ENCODE data around the gene MYLK3.

MYLK3 gene

GRCh38 chr16:46700048-46700447 lies 48.1 kb downstream of the MYLK3 start:
- Histone ChIP-seq H3K27me3 (ENCODE audit: control insufficient read depth, insufficient read depth, low read length) (no peaks in the 10 kb centered on the region), H3K4me3 (ENCODE audit: low read length) (no peak overlapping the region), H3K9me3 (ENCODE audit: control insufficient read depth, low read depth, low read length) (no peaks in the 10 kb centered on the region), H3K27ac (ENCODE audit: low read length) (no peak overlapping the region), H3K4me1 (ENCODE audit: control insufficient read depth, low read depth, low read length) (no peaks in the 10 kb centered on the region), H3K36me3 (ENCODE audit: control insufficient read depth, low read depth, low read length) (peaks cover 44% of the 10 kb centered on the region), H3K9ac (ENCODE audit: low read length) (no peak overlapping the region)

- H3K4me3 ChIP-seq (ENCODE audit: low read length), result no peak overlapping the region
- no peaks in the 10 kb centered on the region for H3K4me1 ChIP-seq (ENCODE audit: control insufficient read depth, low read depth, low read length)
- no peaks in the 10 kb centered on the region for H3K27me3 ChIP-seq (ENCODE audit: control insufficient read depth, insufficient read depth, low read length)
- H3K36me3 ChIP-seq (ENCODE audit: control insufficient read depth, low read depth, low read length), result peaks cover 62% of the 10 kb centered on the region
- no peaks in the 10 kb centered on the region for H3K9me3 ChIP-seq (ENCODE audit: control insufficient read depth, low read depth, low read length)
- H3K9ac ChIP-seq (ENCODE audit: low read length), result no peak overlapping the region
- no peak overlapping the region for H3K27ac ChIP-seq (ENCODE audit: low read length)
These were observed 51.2 kb downstream of the MYLK3 start for GRCh38 chr16:46696957-46697356.

- H3K27me3 ChIP-seq (ENCODE audit: control insufficient read depth, insufficient read depth, low read length), result no peaks in the 10 kb centered on the region
- H3K4me1 ChIP-seq (ENCODE audit: control insufficient read depth, low read depth, low read length), result peaks cover 5% of the 10 kb centered on the region
- no peak overlapping the region for H3K4me3 ChIP-seq (ENCODE audit: low read length)
- H3K9ac ChIP-seq (ENCODE audit: low read length), result no peak overlapping the region
- peaks cover 72% of the 10 kb centered on the region for H3K36me3 ChIP-seq (ENCODE audit: control insufficient read depth, low read depth, low read length)
- no peaks in the 10 kb centered on the region for H3K9me3 ChIP-seq (ENCODE audit: control insufficient read depth, low read depth, low read length)
- H3K27ac ChIP-seq (ENCODE audit: low read length), result no peak overlapping the region
These were observed 52.2 kb downstream of the MYLK3 start for GRCh38 chr16:46695937-46696336.

GRCh38 chr16:46693598-46693997 lies 54.5 kb downstream of the MYLK3 start:
- Histone ChIP-seq H3K9me3 (ENCODE audit: control insufficient read depth, low read depth, low read length) (no peaks in the 10 kb centered on the region), H3K27ac (ENCODE audit: low read length) (no peak overlapping the region), H3K4me3 (ENCODE audit: low read length) (no peak overlapping the region), H3K4me1 (ENCODE audit: control insufficient read depth, low read depth, low read length) (peaks cover 8% of the 10 kb centered on the region), H3K36me3 (ENCODE audit: control insufficient read depth, low read depth, low read length) (peaks cover 68% of the 10 kb centered on the region), H3K9ac (ENCODE audit: low read length) (no peak overlapping the region), H3K27me3 (ENCODE audit: control insufficient read depth, insufficient read depth, low read length) (no peaks in the 10 kb centered on the region)

- Histone ChIP-seq H3K4me1 (ENCODE audit: control insufficient read depth, low read depth, low read length) (peaks cover 16% of the 10 kb centered on the region), H3K4me3 (ENCODE audit: low read length) (peak overlapping the region; percentile 90), H3K9ac (ENCODE audit: low read length) (no peak overlapping the region), H3K9me3 (ENCODE audit: control insufficient read depth, low read depth, low read length) (no peaks in the 10 kb centered on the region), H3K36me3 (ENCODE audit: control insufficient read depth, low read depth, low read length) (peaks cover 50% of the 10 kb centered on the region), H3K27ac (ENCODE audit: low read length) (no peak overlapping the region), H3K27me3 (ENCODE audit: control insufficient read depth, insufficient read depth, low read length) (no peaks in the 10 kb centered on the region)
These were observed 56.4 kb downstream of the MYLK3 start for GRCh38 chr16:46691726-46692125.

GRCh38 chr16:46690281-46691178 lies 57.6 kb downstream of the MYLK3 start:
- H3K9ac ChIP-seq (ENCODE audit: low read length), result peak overlapping the region; percentile 92
- peaks cover 18% of the 10 kb centered on the region for H3K4me1 ChIP-seq (ENCODE audit: control insufficient read depth, low read depth, low read length)
- peaks cover 38% of the 10 kb centered on the region for H3K36me3 ChIP-seq (ENCODE audit: control insufficient read depth, low read depth, low read length)
- peak overlapping the region; percentile 47 for H3K27ac ChIP-seq (ENCODE audit: low read length)
- no peaks in the 10 kb centered on the region for H3K27me3 ChIP-seq (ENCODE audit: control insufficient read depth, insufficient read depth, low read length)
- no peaks in the 10 kb centered on the region for H3K9me3 ChIP-seq (ENCODE audit: control insufficient read depth, low read depth, low read length)
- H3K4me3 ChIP-seq (ENCODE audit: low read length), result peak overlapping the region; percentile 90

GRCh38 chr16:46689365-46690280 lies 58.5 kb downstream of the MYLK3 start, which contains the start of gene ORC6:
TSS of gene ORC6 (plus strand) at chr16:46689659. CDS start at chr16:46689706, 47 bp downstream.
- Histone ChIP-seq H3K27ac (ENCODE audit: low read length) (peak within 1 kb of the TSS; percentile 63), H3K27me3 (ENCODE audit: control insufficient read depth, insufficient read depth, low read length) (no peaks in the 10 kb centered on the region), H3K9me3 (ENCODE audit: control insufficient read depth, low read depth, low read length) (no peaks in the 10 kb centered on the region), H3K36me3 (ENCODE audit: control insufficient read depth, low read depth, low read length) (peaks cover 29% of the 10 kb centered on the region), H3K4me1 (ENCODE audit: control insufficient read depth, low read depth, low read length) (peaks cover 18% of the 10 kb centered on the region), H3K4me3 (ENCODE audit: low read length) (peak within 1 kb of the TSS; percentile 90), H3K9ac (ENCODE audit: low read length) (peak within 1 kb of the TSS; percentile 92)

- Histone ChIP-seq H3K27ac (ENCODE audit: low read length) (peak within 1 kb of the TSS; percentile 63), H3K36me3 (ENCODE audit: control insufficient read depth, low read depth, low read length) (peaks cover 28% of the 10 kb centered on the region), H3K9ac (ENCODE audit: low read length) (peak within 1 kb of the TSS; percentile 92), H3K4me1 (ENCODE audit: control insufficient read depth, low read depth, low read length) (peaks cover 18% of the 10 kb centered on the region), H3K4me3 (ENCODE audit: low read length) (peak within 1 kb of the TSS; percentile 90), H3K27me3 (ENCODE audit: control insufficient read depth, insufficient read depth, low read length) (no peaks in the 10 kb centered on the region), H3K9me3 (ENCODE audit: control insufficient read depth, low read depth, low read length) (no peaks in the 10 kb centered on the region)
These were observed 59.3 kb downstream of the MYLK3 start, which contains the start of gene VPS35 for GRCh38 chr16:46688654-46689364. TSS of gene VPS35 (minus strand) at chr16:46689178. CDS start at chr16:46689133, 45 bp downstream.

- Histone ChIP-seq H3K4me1 (ENCODE audit: control insufficient read depth, low read depth, low read length) (peaks cover 18% of the 10 kb centered on the region), H3K27ac (ENCODE audit: low read length) (peak overlapping the region; percentile 63), H3K4me3 (ENCODE audit: low read length) (peak overlapping the region; percentile 90)
These were observed 60.0 kb downstream of the MYLK3 start for GRCh38 chr16:46688101-46688653.

GRCh38 chr16:46687486-46687885 lies 60.7 kb downstream of the MYLK3 start:
- Histone ChIP-seq H3K27me3 (ENCODE audit: control insufficient read depth, insufficient read depth, low read length) (no peaks in the 10 kb centered on the region), H3K27ac (ENCODE audit: low read length) (no peak overlapping the region), H3K36me3 (ENCODE audit: control insufficient read depth, low read depth, low read length) (peaks cover 18% of the 10 kb centered on the region), H3K9me3 (ENCODE audit: control insufficient read depth, low read depth, low read length) (no peaks in the 10 kb centered on the region), H3K4me3 (ENCODE audit: low read length) (peak overlapping the region; percentile 90), H3K9ac (ENCODE audit: low read length) (peak overlapping the region; percentile 92), H3K4me1 (ENCODE audit: control insufficient read depth, low read depth, low read length) (peaks cover 18% of the 10 kb centered on the region)

More at GRCh38 chr16:46688101-46688653, 60.0 kb downstream of the MYLK3 start:
- Histone ChIP-seq H3K36me3 (ENCODE audit: control insufficient read depth, low read depth, low read length) (peaks cover 24% of the 10 kb centered on the region), H3K9ac (ENCODE audit: low read length) (peak overlapping the region; percentile 92), H3K27me3 (ENCODE audit: control insufficient read depth, insufficient read depth, low read length) (no peaks in the 10 kb centered on the region), H3K9me3 (ENCODE audit: control insufficient read depth, low read depth, low read length) (no peaks in the 10 kb centered on the region)
